SK-N-SH treated with all-trans-retinoic acid at 6 μM for 48 hours (cell line): ENCODE measurements around the gene WAC.

ENCODE experiments used
- ARNTL ChIP-seq: fragments of 450-650 bp; formaldehyde crosslinking; IDR thresholded peaks from 2 replicates; pipeline ENCODE4 v1.5.0; 2020; ENCODE audit warnings: low read depth, mild to moderate bottlenecking, moderate library complexity, borderline replicate concordance
- BACH2 ChIP-seq: fragments of 250-450 bp; sonication (Bioruptor Pico); IDR thresholded peaks from 2 replicates; pipeline ENCODE4 v1.9.0; 2021; ENCODE audit warnings: mild to moderate bottlenecking, borderline replicate concordance
- CREB5 ChIP-seq: fragments of 250-450 bp; sonication (Bioruptor Pico); IDR thresholded peaks from 2 replicates; pipeline ENCODE4 v1.5.1; 2020; ENCODE audit warnings: low read depth, mild to moderate bottlenecking, moderate library complexity
- CSDC2 ChIP-seq: fragments of 250-450 bp; sonication (Bioruptor Pico); IDR thresholded peaks from 2 replicates; pipeline ENCODE4 v1.5.0; 2020; ENCODE audit warnings: mild to moderate bottlenecking, moderate library complexity
- ESRRG ChIP-seq: fragments of 250-450 bp; sonication (Bioruptor Pico); IDR thresholded peaks from 2 replicates; pipeline ENCODE4 v1.6.1; 2021; ENCODE audit warnings: mild to moderate bottlenecking
- OSR1 ChIP-seq: fragments of 250-450 bp; sonication (Bioruptor Pico); IDR thresholded peaks from 2 replicates; pipeline ENCODE4 v1.8.0; 2022; ENCODE audit warnings: moderate library complexity, mild to moderate bottlenecking, inconsistent platforms
- PPARA ChIP-seq: fragments of 250-450 bp; sonication (Bioruptor Pico); IDR thresholded peaks from 2 replicates; pipeline ENCODE4 v1.5.0; 2020; ENCODE audit warnings: mild to moderate bottlenecking, borderline replicate concordance
- RARB ChIP-seq: fragments of 250-450 bp; sonication (Bioruptor Pico); IDR thresholded peaks from 2 replicates; pipeline ENCODE4 v1.8.0; 2021; ENCODE audit warnings: mild to moderate bottlenecking, moderate library complexity
- SNAI2 ChIP-seq: fragments of 250-450 bp; sonication (Bioruptor Pico); IDR thresholded peaks from 2 replicates; pipeline ENCODE4 v1.5.0; 2020; ENCODE audit warnings: mild to moderate bottlenecking, moderate library complexity
- TOX ChIP-seq: fragments of 250-450 bp; sonication (Bioruptor Pico); IDR thresholded peaks from 2 replicates; pipeline ENCODE4 v1.8.0; 2021; ENCODE audit warnings: mild to moderate bottlenecking, moderate library complexity, borderline replicate concordance
- ZNF565 ChIP-seq: fragments of 450-650 bp; formaldehyde crosslinking; conservative IDR thresholded peaks from 2 replicates; pipeline ENCODE4 v1.5.0; 2020; ENCODE audit warnings: low read depth, mild to moderate bottlenecking, moderate library complexity
- TF ChIP-seq, protein P1 (sequence below): fragments of 250-450 bp; sonication (Bioruptor Pico); IDR thresholded peaks from 2 replicates; pipeline ENCODE4 v1.5.0; 2020; ENCODE audit warnings: mild to moderate bottlenecking, moderate library complexity
- TF ChIP-seq, protein P2 (sequence below): fragments of 250-450 bp; sonication (Bioruptor Pico); IDR thresholded peaks from 2 replicates; pipeline ENCODE4 v1.8.0; 2020; ENCODE audit warnings: mild to moderate bottlenecking, moderate library complexity, borderline replicate concordance

DNA sequence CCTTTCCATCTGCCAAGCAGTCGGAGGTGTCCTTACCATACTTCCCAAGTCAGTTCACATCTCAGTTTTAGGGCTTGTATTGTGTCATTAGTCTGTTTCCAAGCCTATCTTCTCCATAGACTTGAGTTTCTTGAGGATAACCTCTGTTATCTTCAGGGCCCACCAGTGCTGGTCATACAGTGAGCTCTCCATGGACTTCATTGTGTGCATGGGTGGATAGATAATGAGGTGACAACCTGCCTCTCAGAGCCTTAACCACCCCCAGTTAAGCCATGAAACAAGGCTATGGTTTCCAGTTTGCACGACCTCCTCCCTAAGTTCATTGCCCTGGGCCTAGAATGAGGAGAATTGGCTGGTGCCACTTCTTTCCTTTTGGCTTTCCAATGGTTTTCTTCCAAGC lies 38.5 kb upstream of the WAC start:
- TF ChIP-seq, protein P1, sequence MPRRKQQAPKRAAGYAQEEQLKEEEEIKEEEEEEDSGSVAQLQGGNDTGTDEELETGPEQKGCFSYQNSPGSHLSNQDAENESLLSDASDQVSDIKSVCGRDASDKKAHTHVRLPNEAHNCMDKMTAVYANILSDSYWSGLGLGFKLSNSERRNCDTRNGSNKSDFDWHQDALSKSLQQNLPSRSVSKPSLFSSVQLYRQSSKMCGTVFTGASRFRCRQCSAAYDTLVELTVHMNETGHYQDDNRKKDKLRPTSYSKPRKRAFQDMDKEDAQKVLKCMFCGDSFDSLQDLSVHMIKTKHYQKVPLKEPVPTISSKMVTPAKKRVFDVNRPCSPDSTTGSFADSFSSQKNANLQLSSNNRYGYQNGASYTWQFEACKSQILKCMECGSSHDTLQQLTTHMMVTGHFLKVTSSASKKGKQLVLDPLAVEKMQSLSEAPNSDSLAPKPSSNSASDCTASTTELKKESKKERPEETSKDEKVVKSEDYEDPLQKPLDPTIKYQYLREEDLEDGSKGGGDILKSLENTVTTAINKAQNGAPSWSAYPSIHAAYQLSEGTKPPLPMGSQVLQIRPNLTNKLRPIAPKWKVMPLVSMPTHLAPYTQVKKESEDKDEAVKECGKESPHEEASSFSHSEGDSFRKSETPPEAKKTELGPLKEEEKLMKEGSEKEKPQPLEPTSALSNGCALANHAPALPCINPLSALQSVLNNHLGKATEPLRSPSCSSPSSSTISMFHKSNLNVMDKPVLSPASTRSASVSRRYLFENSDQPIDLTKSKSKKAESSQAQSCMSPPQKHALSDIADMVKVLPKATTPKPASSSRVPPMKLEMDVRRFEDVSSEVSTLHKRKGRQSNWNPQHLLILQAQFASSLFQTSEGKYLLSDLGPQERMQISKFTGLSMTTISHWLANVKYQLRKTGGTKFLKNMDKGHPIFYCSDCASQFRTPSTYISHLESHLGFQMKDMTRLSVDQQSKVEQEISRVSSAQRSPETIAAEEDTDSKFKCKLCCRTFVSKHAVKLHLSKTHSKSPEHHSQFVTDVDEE (CRISPR knock-in tag), result no peak
- TF ChIP-seq BACH2, result no peak
- TF ChIP-seq ARNTL (CRISPR knock-in tag), result no peak
- TF ChIP-seq, protein P2, sequence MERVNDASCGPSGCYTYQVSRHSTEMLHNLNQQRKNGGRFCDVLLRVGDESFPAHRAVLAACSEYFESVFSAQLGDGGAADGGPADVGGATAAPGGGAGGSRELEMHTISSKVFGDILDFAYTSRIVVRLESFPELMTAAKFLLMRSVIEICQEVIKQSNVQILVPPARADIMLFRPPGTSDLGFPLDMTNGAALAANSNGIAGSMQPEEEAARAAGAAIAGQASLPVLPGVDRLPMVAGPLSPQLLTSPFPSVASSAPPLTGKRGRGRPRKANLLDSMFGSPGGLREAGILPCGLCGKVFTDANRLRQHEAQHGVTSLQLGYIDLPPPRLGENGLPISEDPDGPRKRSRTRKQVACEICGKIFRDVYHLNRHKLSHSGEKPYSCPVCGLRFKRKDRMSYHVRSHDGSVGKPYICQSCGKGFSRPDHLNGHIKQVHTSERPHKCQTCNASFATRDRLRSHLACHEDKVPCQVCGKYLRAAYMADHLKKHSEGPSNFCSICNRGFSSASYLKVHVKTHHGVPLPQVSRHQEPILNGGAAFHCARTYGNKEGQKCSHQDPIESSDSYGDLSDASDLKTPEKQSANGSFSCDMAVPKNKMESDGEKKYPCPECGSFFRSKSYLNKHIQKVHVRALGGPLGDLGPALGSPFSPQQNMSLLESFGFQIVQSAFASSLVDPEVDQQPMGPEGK, result no peak
- no peak for TF ChIP-seq CSDC2 (CRISPR knock-in tag)
- no peak for TF ChIP-seq RARB
- no peak for TF ChIP-seq ZNF565 (CRISPR knock-in tag)
- no peak for TF ChIP-seq TOX (CRISPR knock-in tag)
- TF ChIP-seq CREB5 (CRISPR knock-in tag), result no peak
- no peak for TF ChIP-seq SNAI2
- no peak for TF ChIP-seq PPARA (CRISPR knock-in tag)
- TF ChIP-seq OSR1 (CRISPR knock-in tag), result no peak
- TF ChIP-seq ESRRG (CRISPR knock-in tag), result no peak
